SK-N-SH (cell line): ENCODE results near the gene SCTR. TPM values are rescaled to one million over a fixed set of nuclear protein-coding genes. Genes with fewer than 3 reads are reported as not detected.

Experiments
- CTCF ChIA-PET: fragments of 300-600, 350-600 bp; formaldehyde crosslinking; extraction: SDS; loops from one replicate; lab custom pipeline; 2021; lab: Yijun Ruan, JAX
- POLR2A ChIA-PET: fragments of 350-600 bp; sonication (Branson Sonifier 250); formaldehyde crosslinking; extraction: SDS; loops from one replicate; lab custom pipeline; 2020; ENCODE audit warnings: antibody characterized with exemption, inconsistent platforms; lab: Yijun Ruan, JAX
- DNase-seq: peaks from one replicate; pipeline ENCODE4 v3.0.0; 2012
- H2AFZ ChIP-seq: fragments of 200-600 bp; sonication (generic); 2 replicates; pipeline ENCODE4 v1.8.1; 2016; ENCODE audit warnings: antibody characterized with exemption, mild to moderate bottlenecking, low read depth
- H3F3A ChIP-seq: fragments of 200-600 bp; sonication (generic); replicated peaks from 2 replicates; pipeline ENCODE3; 2016; ENCODE audit warnings: antibody characterized with exemption, mild to moderate bottlenecking; ENCODE audit not compliant: insufficient read depth
- H3K27ac ChIP-seq, 2 experiments: fragments of 200-500 bp in 1 of 2; fragments of 200-600 bp in 1 of 2; sonication (Bioruptor generic) in 1 of 2; sonication (generic), shearing (Covaris generic) in 1 of 2; 2 replicates each; pipeline versions ENCODE4 v1.5.1 to v1.6.1; 2014 to 2016; ENCODE audit warnings: low read depth in 2 of 2, inconsistent platforms in 1 of 2, low read length in 1 of 2, mild to moderate bottlenecking in 1 of 2, mixed read lengths in 1 of 2
- H3K27me3 ChIP-seq: fragments of 200-600 bp; sonication (generic), shearing (Covaris generic); 2 replicates; pipeline ENCODE4 v1.6.1; 2016; ENCODE audit warnings: mixed run types; ENCODE audit not compliant: insufficient read depth
- H3K36me3 ChIP-seq, 2 experiments: fragments of 200-500 bp in 1 of 2; fragments of 200-600 bp in 1 of 2; sonication (Bioruptor generic) in 1 of 2; sonication (generic) in 1 of 2; replicated peaks in 1 of 2; 2 replicates each; pipeline versions ENCODE3 to v1.5.1; 2014 to 2016; ENCODE audit warnings: low read length in 1 of 2, mild to moderate bottlenecking in 1 of 2; ENCODE audit not compliant: insufficient read depth in 2 of 2, control insufficient read depth in 1 of 2
- H3K4me1 ChIP-seq, 2 experiments: fragments of 200-500 bp in 1 of 2; fragments of 200-600 bp in 1 of 2; sonication (Bioruptor generic) in 1 of 2; sonication (generic), shearing (Covaris generic) in 1 of 2; 2 replicates each; pipeline versions ENCODE4 v1.5.1 to v1.6.1; 2014 to 2016; ENCODE audit warnings: low read depth in 1 of 2, low read length in 1 of 2, mixed run types in 1 of 2; ENCODE audit not compliant: insufficient read depth in 2 of 2, control insufficient read depth in 1 of 2
- H3K4me2 ChIP-seq: fragments of 200-600 bp; sonication (generic), shearing (Covaris generic); 2 replicates; pipeline ENCODE4 v1.6.1; 2017; ENCODE audit warnings: mixed run types
- H3K4me3 ChIP-seq, 2 experiments: fragments of 200-500 bp in 1 of 2; fragments of 200-600 bp in 1 of 2; sonication (Bioruptor generic) in 1 of 2; sonication (generic), shearing (Covaris generic) in 1 of 2; 2 replicates each; pipeline versions ENCODE4 v1.5.1 to v1.8.1; 2014 to 2016; ENCODE audit warnings: low read depth in 2 of 2, inconsistent platforms in 1 of 2, low read length in 1 of 2, mild to moderate bottlenecking in 1 of 2, mixed read lengths in 1 of 2, moderate library complexity in 1 of 2
- H3K79me2 ChIP-seq: fragments of 200-600 bp; sonication (generic); 2 replicates; pipeline ENCODE4 v1.8.1; 2017; ENCODE audit warnings: mild to moderate bottlenecking; ENCODE audit not compliant: insufficient read depth
- H3K9ac ChIP-seq: fragments of 200-600 bp; sonication (generic); 2 replicates; pipeline ENCODE4 v1.6.1; 2017; ENCODE audit warnings: mixed run types
- H3K9me2 ChIP-seq: fragments of 200-600 bp; sonication (generic); 2 replicates; pipeline ENCODE4 v1.6.1; 2017; ENCODE audit warnings: mixed run types
- H3K9me3 ChIP-seq: fragments of 200-600 bp; sonication (generic); 2 replicates; pipeline ENCODE4 v1.6.1; 2017; ENCODE audit warnings: mixed run types, mild to moderate bottlenecking, moderate library complexity
- H4K20me1 ChIP-seq: fragments of 200-600 bp; sonication (generic); 2 replicates; pipeline ENCODE4 v1.6.1; 2017; ENCODE audit warnings: mild to moderate bottlenecking, mixed run types; ENCODE audit not compliant: insufficient read depth
- CTCF ChIP-seq: fragments of 200-600 bp; sonication (generic); IDR thresholded peaks from 2 replicates; pipeline ENCODE4 v1.6.1; 2017; ENCODE audit warnings: antibody characterized with exemption, mild to moderate bottlenecking, moderate library complexity
- ELF1 ChIP-seq: IDR thresholded peaks from 2 replicates; pipeline ENCODE4 v1.4.0; 2012
- FOSL2 ChIP-seq: IDR thresholded peaks from 2 replicates; pipeline ENCODE4 v1.4.0; 2012; ENCODE audit warnings: low read depth, mild to moderate bottlenecking, moderate library complexity, borderline replicate concordance
- GABPA ChIP-seq: IDR thresholded peaks from 2 replicates; pipeline ENCODE4 v1.4.0; 2012; ENCODE audit warnings: low read depth, mild to moderate bottlenecking
- GATA2 ChIP-seq: sonication (generic); formaldehyde crosslinking; IDR thresholded peaks from 2 replicates; pipeline ENCODE4 v1.5.0; 2020; ENCODE audit warnings: mild to moderate bottlenecking, missing genetic modification reagents
- JUND ChIP-seq: IDR thresholded peaks from 2 replicates; pipeline ENCODE4 v1.4.0; 2012
- MAX ChIP-seq: IDR thresholded peaks from 2 replicates; pipeline ENCODE4 v1.4.0; 2012; ENCODE audit warnings: low read depth
- NRF1 ChIP-seq: IDR thresholded peaks from 2 replicates; pipeline ENCODE4 v1.6.1; 2012; ENCODE audit warnings: low read depth, mild to moderate bottlenecking, low read length
- PBX3 ChIP-seq: IDR thresholded peaks from 2 replicates; pipeline ENCODE4; 2012
- POLR2AphosphoS5 ChIP-seq: IDR thresholded peaks from 2 replicates; pipeline ENCODE4 v1.6.1; 2012; ENCODE audit warnings: low read depth, low read length
- RAD21 ChIP-seq: IDR thresholded peaks from 2 replicates; pipeline ENCODE4 v1.6.1; 2012; ENCODE audit warnings: mild to moderate bottlenecking, low read length
- REST ChIP-seq: IDR thresholded peaks from 2 replicates; pipeline ENCODE4 v1.6.1; 2012; ENCODE audit warnings: mild to moderate bottlenecking, low read depth, low read length, moderate library complexity
- RXRA ChIP-seq: IDR thresholded peaks from 2 replicates; pipeline ENCODE4 v1.4.0; 2012; ENCODE audit warnings: low read depth, mild to moderate bottlenecking, borderline replicate concordance
- SMC3 ChIP-seq: IDR thresholded peaks from 2 replicates; pipeline ENCODE4 v1.6.1; 2012; ENCODE audit warnings: low read depth, low read length, improper control_type of control experiment
- TAF1 ChIP-seq: IDR thresholded peaks from 2 replicates; pipeline ENCODE4 v1.6.1; 2012; ENCODE audit warnings: low read depth, mild to moderate bottlenecking, low read length, moderate library complexity, borderline replicate concordance
- TCF12 ChIP-seq: IDR thresholded peaks from 2 replicates; pipeline ENCODE4 v1.4.0; 2012
- TEAD4 ChIP-seq: IDR thresholded peaks from 2 replicates; pipeline ENCODE4 v1.4.0; 2012; ENCODE audit warnings: mild to moderate bottlenecking, borderline replicate concordance; ENCODE audit not compliant: insufficient read depth
- USF2 ChIP-seq: fragments of 150-350 bp; IDR thresholded peaks from 2 replicates; pipeline ENCODE4 v1.6.1; 2017; ENCODE audit warnings: antibody characterized with exemption, low read length, low read depth, borderline replicate concordance
- YY1 ChIP-seq: IDR thresholded peaks from 2 replicates; pipeline ENCODE4 v1.4.0; 2012; ENCODE audit warnings: low read depth, mild to moderate bottlenecking
- WGBS: methylation state at CpG from one replicate; pipeline ENCODE4 v1.1.6; 2017; ENCODE audit warnings: low lambda C conversion rate; 5-methylcytosine and 5-hydroxymethylcytosine counted together
- polyA plus RNA-seq, 3 experiments: library from polyadenylated mRNA; depleted of rRNA; stranded (reverse); fragments of >200 nt; gene quantifications; 2 replicates each; pipeline ENCODE4 v1.2.3, GENCODE V29; 2012

SCTR gene
- polyA plus RNA-seq, 1 of the 3 experiments (the other 2 are of a cell fraction): not detected

- Histone ChIP-seq H2AFZ (no peak overlapping the region), H3K36me3 (no peaks in the 10 kb centered on the region), H3K9me2 (no peaks in the 10 kb centered on the region), H3K9ac (no peak overlapping the region), H3K4me2 (no peak overlapping the region), H3K9me3 (no peaks in the 10 kb centered on the region), H3K27me3 (no peaks in the 10 kb centered on the region), H3F3A (no peaks in the 10 kb centered on the region), H3K4me1 (no peaks in the 10 kb centered on the region), H4K20me1 (no peaks in the 10 kb centered on the region), H3K4me3 (no peak overlapping the region), H3K27ac (no peak overlapping the region), H3K79me2 (no peaks in the 10 kb centered on the region)
- ChIA-PET CTCF (interaction anchor here (1.4 to 5.6 kb wide), 2 partner anchors 6 to 18 kb away, joined by 4 to 56 read pairs; no protein-coding TSS in a partner anchor), POLR2A (no interaction called here)
- 46% methylated on average over 6 of the region's 6 CpGs for WGBS
- no peak for DNase-seq
- no peak for TF ChIP-seq TCF12
- no peak for TF ChIP-seq JUND
- no peak for TF ChIP-seq YY1
- TF ChIP-seq TEAD4: no peak
- TF ChIP-seq NRF1: no peak
- TF ChIP-seq RAD21: no peak
- no peak for TF ChIP-seq RXRA
- TF ChIP-seq SMC3: no peak
- no peak for TF ChIP-seq REST
- no peak for TF ChIP-seq FOSL2
- TF ChIP-seq MAX: no peak
- no peak for TF ChIP-seq PBX3
- TF ChIP-seq USF2: no peak
- no peak for TF ChIP-seq TAF1
- TF ChIP-seq GABPA: no peak
- TF ChIP-seq CTCF: no peak
- no peak for TF ChIP-seq ELF1
- TF ChIP-seq POLR2AphosphoS5: no peak
- no peak for TF ChIP-seq GATA2 (CRISPR knock-in tag)
Measured at GRCh38 chr2:119469131-119469530, 55.2 kb downstream of the SCTR start.
